GM12891 (cell line): Measurements from ENCODE around the gene WNT10A.

ENCODE experiments used
- DNase-seq: peaks from one replicate; pipeline ENCODE4 v3.0.0; 2011; ENCODE audit warnings: low spot score; ENCODE audit not compliant: insufficient read length
- FAIRE-seq: peaks from 2 replicates; lab custom pipeline; 2011; peaks lifted over from hg19 to GRCh38; lab: Jason Lieb, UNC
- PAX5 ChIP-seq: IDR thresholded peaks from 2 replicates; pipeline ENCODE4 v1.6.1; 2011; ENCODE audit warnings: low read length, moderate library complexity, mild to moderate bottlenecking; ENCODE audit not compliant: insufficient read depth, severe bottlenecking
- POLR2A ChIP-seq: IDR thresholded peaks from 2 replicates; pipeline ENCODE4 v1.6.1; 2011; ENCODE audit warnings: low read depth, low read length, control low read depth
- POLR2AphosphoS5 ChIP-seq: IDR thresholded peaks from 2 replicates; pipeline ENCODE4 v1.6.1; 2011; ENCODE audit warnings: low read depth, low read length, control low read depth
- POU2F2 ChIP-seq: IDR thresholded peaks from 2 replicates; pipeline ENCODE4 v1.6.1; 2011; ENCODE audit warnings: low read depth, mild to moderate bottlenecking, control low read depth, low read length, moderate library complexity
- SPI1 ChIP-seq: IDR thresholded peaks from 2 replicates; pipeline ENCODE4 v1.6.1; 2011; ENCODE audit warnings: low read depth, low read length, control low read depth
- TAF1 ChIP-seq: IDR thresholded peaks from 2 replicates; pipeline ENCODE4 v1.6.1; 2011; ENCODE audit warnings: low read depth, low read length, control low read depth

Gene WNT10A

GRCh38 chr2:218867900-218868299 lies 12.8 kb upstream of the WNT10A start:
- FAIRE-seq: no peak
- no peak for DNase-seq
- TF ChIP-seq PAX5: no peak
- no peak for TF ChIP-seq POLR2AphosphoS5
- no peak for TF ChIP-seq TAF1
- TF ChIP-seq POLR2A: no peak
- TF ChIP-seq POU2F2: no peak
- TF ChIP-seq SPI1: no peak

GRCh38 chr2:218869064-218869463 lies 11.6 kb upstream of the WNT10A start:
- TF ChIP-seq POLR2AphosphoS5 (no peak), POLR2A (no peak), POU2F2 (no peak), PAX5 (no peak), TAF1 (no peak), SPI1 (no peak)
- DNase-seq: no peak
- FAIRE-seq: no peak

GRCh38 chr2:218870984-218871344 lies 9.7 kb upstream of the WNT10A start:
- FAIRE-seq (no peak), DNase-seq (no peak)
- 0 out of 2 replicates have a peak, but pooled peaks have one; percentile 30 for TF ChIP-seq SPI1
- no peak for TF ChIP-seq POU2F2
- TF ChIP-seq POLR2A: no peak
- no peak for TF ChIP-seq TAF1
- no peak for TF ChIP-seq PAX5

GRCh38 chr2:218871345-218872302 lies 9.0 kb upstream of the WNT10A start:
- FAIRE-seq (peak; percentile 85), DNase-seq (no peak)
- TF ChIP-seq POU2F2 (no peak), PAX5 (no peak), TAF1 (no peak), POLR2A (no peak), SPI1 (no peak), POLR2AphosphoS5 (no peak)

GRCh38 chr2:218872645-218873358 lies 7.8 kb upstream of the WNT10A start:
- TF ChIP-seq PAX5 (no peak), POU2F2 (no peak), POLR2A (no peak), TAF1 (no peak), POLR2AphosphoS5 (no peak), SPI1 (no peak)
- no peak for FAIRE-seq
- DNase-seq: no peak

GRCh38 chr2:218873359-218874194 lies 7.1 kb upstream of the WNT10A start:
- FAIRE-seq: peak; percentile 70
- TF ChIP-seq PAX5 (no peak), SPI1 (no peak), POLR2AphosphoS5 (no peak), POU2F2 (no peak), TAF1 (no peak), POLR2A (no peak)
- DNase-seq: no peak

- TF ChIP-seq POLR2A (no peak), POLR2AphosphoS5 (no peak), SPI1 (no peak), TAF1 (no peak), POU2F2 (no peak)
- FAIRE-seq: no peak
- no peak for DNase-seq
These were observed 4.9 kb upstream of the WNT10A start for GRCh38 chr2:218875692-218876246.

GRCh38 chr2:218876562-218877219 lies 4.0 kb upstream of the WNT10A start:
- FAIRE-seq (peak; percentile 82), DNase-seq (no peak)
- TF ChIP-seq SPI1 (no peak), POLR2AphosphoS5 (no peak), TAF1 (no peak), PAX5 (no peak), POLR2A (no peak), POU2F2 (no peak)
